ENCODE measurements around the gene CCDC73.
"Not testable (repeated sequence)": the region's sequence is repeated elsewhere in the genome, so short reads cannot be mapped to it uniquely, and the experiment has no call there.

CCDC73 gene

GRCh38 chr11:32794439-32794838 lies at the start of gene CCDC73:
CCDC73 (minus strand) TSS chr11:32794662; CDS start chr11:32760243, 34,419 bp downstream.
- DNase-seq, result no peak

DNA sequence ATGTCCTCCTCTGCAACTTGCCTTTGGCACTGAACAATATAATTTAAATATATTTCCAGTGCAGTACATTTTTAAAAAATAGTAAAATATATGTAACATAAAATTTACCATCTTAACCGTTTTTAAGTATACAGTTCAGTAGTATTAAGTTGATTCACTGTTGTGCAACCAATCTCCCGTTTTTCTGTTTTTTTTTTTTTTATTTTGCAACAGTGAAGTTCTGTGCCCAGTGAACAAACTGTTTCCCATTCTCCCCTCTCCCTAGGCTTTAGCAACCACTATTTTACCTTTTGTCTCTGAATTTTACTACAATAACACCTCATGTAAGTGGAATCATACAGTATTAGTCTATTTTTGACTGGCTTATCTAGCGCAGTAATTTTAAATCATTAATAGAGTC lies 49.1 kb upstream of the CCDC73 start:
- no peak for DNase-seq

DNA sequence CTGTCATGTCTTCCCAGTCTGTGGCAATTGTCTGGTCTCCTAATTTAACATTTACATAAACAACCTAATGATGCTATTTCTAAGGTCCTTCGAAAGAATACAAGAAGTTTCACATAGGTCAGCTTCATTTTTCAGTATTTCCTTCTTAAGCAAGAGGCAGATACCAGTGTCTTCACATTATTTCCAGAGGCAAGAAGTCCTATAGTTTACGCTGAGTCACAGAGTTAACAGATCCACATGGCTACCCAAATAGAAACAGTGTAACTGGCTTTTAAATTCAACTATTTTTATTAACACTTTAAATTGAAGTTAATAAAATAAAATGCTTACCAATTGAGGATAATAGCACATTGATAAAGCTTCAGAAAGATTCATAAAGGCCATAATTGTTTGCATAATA lies 46.1 kb upstream of the CCDC73 start:
- no peak for DNase-seq

GRCh38 chr11:32839308-32839707 lies 44.8 kb upstream of the CCDC73 start:
- DNase-seq, result no peak

GRCh38 chr11:32838505-32839274 lies 44.2 kb upstream of the CCDC73 start:
- peak; percentile 9 for DNase-seq

GRCh38 chr11:32836946-32837345 lies 42.5 kb upstream of the CCDC73 start:
- no peak for DNase-seq

- DNase-seq, result no peak
These were observed 39.5 kb upstream of the CCDC73 start for GRCh38 chr11:32833921-32834320.

- DNase-seq, result no peak
These were observed 36.8 kb upstream of the CCDC73 start for GRCh38 chr11:32831221-32831620.

- DNase-seq, result no peak
These were observed 36.3 kb upstream of the CCDC73 start for GRCh38 chr11:32830796-32831195.

DNA sequence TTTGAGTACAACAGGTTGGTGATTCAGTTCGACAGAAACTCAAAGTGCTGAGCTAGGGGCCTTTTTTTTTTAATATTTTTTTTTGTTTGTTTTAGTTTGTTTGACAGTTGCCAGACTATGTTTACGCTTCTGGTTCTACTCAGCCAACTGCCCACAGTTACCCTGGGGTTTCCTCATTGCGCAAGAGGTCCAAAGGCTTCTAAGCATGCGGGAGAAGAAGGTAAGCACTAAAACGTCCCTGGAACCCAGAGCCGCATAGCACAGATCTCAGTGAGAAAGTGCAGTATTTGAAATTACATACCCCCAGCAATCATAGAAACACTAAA lies 35.9 kb upstream of the CCDC73 start:
- no peak for DNase-seq

- peak; percentile 5 for DNase-seq
These were observed 35.4 kb upstream of the CCDC73 start, which contains the start of gene PRRG4 for GRCh38 chr11:32829680-32830412. PRRG4 (plus strand) TSS chr11:32829927; CDS start chr11:32830530, 603 bp downstream.

GRCh38 chr11:32829157-32829679 lies 34.8 kb upstream of the CCDC73 start:
- no peak for DNase-seq

GRCh38 chr11:32827276-32827675 lies 32.8 kb upstream of the CCDC73 start:
- peak; percentile 3 for DNase-seq

GRCh38 chr11:32826113-32826512 lies 31.7 kb upstream of the CCDC73 start:
- no peak for DNase-seq

DNA sequence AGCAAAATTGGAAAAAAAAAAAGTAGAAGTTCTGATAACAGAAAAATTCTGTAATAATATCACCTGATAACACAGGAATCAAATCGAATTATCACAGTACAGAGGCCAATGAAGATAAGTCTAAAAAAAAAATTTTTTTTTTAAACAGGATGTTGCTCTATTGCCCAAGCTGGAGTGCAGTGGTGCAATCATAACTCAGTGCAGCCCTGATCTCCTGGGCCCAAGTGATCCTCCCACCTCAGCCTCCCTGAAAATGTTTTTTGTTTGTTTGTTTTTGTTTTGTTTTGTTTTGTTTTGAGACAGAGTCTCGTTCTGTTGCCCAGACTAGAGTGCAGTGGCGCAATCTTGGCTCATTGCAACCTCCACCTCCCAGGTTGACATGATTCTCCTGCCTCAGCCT lies 29.2 kb upstream of the CCDC73 start:
- DNase-seq, result not testable (repeated sequence)

DNA sequence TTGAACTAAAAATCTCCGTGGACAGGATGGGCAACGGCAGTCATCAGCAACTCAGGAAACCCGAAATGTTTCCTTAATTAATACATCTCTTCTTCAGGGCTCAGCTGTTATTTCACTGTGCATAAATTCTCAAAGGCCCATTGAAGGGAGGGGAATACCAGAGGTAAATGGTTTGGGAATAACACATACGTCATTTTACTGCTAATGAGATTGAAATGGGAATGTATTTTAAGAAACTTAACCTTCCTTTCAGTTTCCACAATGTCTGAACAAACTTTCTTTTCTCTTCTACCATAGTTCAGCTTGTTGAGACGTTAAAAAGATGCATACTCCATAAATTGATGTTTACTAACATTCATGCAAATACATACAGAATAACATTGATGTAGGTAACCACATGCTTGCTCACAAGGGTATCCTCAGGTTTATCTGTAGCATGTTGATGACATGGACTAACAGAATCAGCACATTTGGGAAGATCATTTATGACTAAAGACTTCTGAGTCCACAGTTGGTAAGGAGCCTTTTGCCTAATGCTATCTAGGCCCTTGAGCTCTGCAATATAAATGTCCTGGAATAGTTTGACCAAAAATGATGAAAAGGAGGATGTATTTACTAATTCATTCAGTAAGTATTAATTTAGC lies 27.6 kb upstream of the CCDC73 start:
- no peak for DNase-seq

- DNase-seq, result peak; percentile 5
These were observed 27.1 kb upstream of the CCDC73 start for GRCh38 chr11:32821517-32821916.

DNA sequence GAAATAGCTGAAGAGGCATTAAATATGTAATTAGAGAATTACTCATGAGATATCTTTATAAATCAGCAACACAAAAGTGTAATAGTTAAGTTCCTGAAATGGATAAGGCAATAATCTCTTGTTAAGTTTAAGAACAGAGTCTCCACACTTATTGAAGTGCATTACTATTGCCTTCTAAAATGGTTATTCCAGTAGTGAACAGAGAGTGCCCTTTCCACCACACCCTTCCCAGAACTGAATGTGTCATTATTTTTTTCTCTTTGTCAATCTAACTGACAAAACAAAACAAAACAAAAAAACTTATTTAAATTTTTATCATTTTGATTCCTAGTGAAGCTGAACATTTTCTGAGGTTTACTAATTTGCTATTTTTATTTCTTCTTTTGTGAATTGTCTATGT lies 26.0 kb upstream of the CCDC73 start:
- no peak for DNase-seq

DNA sequence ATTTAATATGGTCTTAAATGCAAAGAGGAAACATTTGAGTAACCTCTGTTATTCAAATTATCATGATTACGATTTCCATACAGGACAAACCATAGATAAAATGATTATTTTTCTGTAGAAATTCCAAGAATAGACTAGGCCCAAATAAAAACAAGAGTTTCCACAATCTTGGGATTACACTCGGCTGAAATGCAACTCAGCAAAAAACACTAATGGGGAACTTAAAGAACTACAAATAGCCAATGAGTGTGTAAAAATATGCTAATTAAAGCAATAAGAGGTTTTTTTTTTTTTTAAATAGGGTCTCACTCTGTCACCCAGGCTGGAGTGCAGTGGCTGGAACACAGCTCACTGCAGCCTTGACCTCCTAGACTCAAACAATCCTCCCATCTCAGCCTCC lies 24.7 kb upstream of the CCDC73 start:
- DNase-seq, result no peak

- no peak for DNase-seq
These were observed 23.4 kb upstream of the CCDC73 start for GRCh38 chr11:32817852-32818183.

GRCh38 chr11:32817181-32817851 lies 22.9 kb upstream of the CCDC73 start:
- DNase-seq, result peak; percentile 23

GRCh38 chr11:32809313-32809712 lies 14.9 kb upstream of the CCDC73 start:
- DNase-seq, result peak; percentile 69

DNA sequence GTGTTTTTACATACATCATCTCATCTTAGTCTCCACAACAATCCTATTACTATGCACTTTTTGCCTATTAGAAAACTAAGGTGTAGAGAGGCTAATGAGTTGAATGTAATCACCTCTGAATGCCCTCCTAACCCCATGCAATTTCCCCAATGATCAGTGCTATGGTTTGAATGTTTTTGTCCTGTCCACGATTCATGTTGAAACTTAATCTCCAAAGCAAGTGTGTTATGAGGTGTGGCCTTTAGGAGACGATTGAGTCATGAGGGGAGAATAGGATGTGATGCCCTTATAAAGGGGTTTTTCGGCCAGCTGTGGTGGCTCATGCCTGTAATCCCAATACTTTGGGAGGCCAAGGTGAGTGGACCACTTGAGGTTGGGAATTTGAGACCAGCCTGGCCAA lies 2.0 kb upstream of the CCDC73 start:
- DNase-seq, result no peak

Measured in fibroblast of upper back skin (primary cell).